Body of pancreas (tissue), 4 donors: Measurements from ENCODE around the gene REG4.

ENCODE experiments used
- POLR2A ChIP-seq, 3 donors: fragments of 450-650 bp; IDR thresholded peaks; one replicate each; pipeline ENCODE4 v1.6.1; 2016; ENCODE audit warnings: antibody characterized with exemption in 3 of 3, mild to moderate bottlenecking in 2 of 3
- TF ChIP-seq, protein P1 (sequence below), 7 experiments: fragments of 450-650 bp in 4 of 7; fragments of 200-600 bp in 3 of 7; sonication (generic) in 3 of 7; IDR thresholded peaks; one replicate each; pipeline ENCODE4 v1.5.1; 2016 to 2019; ENCODE audit warnings: antibody characterized with exemption in 7 of 7

DNA sequence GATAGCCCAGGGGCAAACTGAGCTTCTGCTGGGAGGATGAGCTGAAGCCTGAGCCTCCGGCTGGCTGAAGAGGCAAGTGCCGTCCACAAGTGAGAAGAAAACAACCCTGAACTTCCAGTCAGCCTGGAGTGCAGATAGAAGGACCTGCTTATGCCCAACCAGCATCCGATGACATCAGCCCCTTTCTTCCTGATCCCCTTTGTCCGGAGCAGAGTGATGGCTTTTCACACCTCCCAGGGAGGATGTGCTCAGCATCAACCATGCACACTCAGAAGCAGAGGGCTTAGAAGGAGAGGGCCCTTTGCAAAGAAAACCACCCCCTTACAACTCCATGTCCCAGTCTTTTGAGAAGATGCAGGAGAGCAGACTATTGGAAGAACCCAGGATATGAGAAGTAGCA, 23.7 kb upstream of the REG4 start:
- no peak for TF ChIP-seq POLR2A (IDR thresholded peaks at IDR 0.05)
- TF ChIP-seq, protein P1, sequence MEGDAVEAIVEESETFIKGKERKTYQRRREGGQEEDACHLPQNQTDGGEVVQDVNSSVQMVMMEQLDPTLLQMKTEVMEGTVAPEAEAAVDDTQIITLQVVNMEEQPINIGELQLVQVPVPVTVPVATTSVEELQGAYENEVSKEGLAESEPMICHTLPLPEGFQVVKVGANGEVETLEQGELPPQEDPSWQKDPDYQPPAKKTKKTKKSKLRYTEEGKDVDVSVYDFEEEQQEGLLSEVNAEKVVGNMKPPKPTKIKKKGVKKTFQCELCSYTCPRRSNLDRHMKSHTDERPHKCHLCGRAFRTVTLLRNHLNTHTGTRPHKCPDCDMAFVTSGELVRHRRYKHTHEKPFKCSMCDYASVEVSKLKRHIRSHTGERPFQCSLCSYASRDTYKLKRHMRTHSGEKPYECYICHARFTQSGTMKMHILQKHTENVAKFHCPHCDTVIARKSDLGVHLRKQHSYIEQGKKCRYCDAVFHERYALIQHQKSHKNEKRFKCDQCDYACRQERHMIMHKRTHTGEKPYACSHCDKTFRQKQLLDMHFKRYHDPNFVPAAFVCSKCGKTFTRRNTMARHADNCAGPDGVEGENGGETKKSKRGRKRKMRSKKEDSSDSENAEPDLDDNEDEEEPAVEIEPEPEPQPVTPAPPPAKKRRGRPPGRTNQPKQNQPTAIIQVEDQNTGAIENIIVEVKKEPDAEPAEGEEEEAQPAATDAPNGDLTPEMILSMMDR (IDR thresholded peaks at IDR 0.05): no peak
